Fibroblast of lung (primary cell): ENCODE results near the gene MAP3K15. TPM values are rescaled to one million over a fixed set of nuclear protein-coding genes. Genes with fewer than 3 reads are reported as not detected.

Experiments
- DNase-seq, 2 donors: peaks; one replicate each; pipeline versions ENCODE4 v3.0.0 to v3.0.0-alpha.2; 2010; ENCODE audit warnings: low read depth in 2 of 2
- H2AFZ ChIP-seq: 2 replicates; pipeline ENCODE4 v1.5.1; 2012; ENCODE audit warnings: low read length, control low read depth, inconsistent platforms
- H3K27ac ChIP-seq: 2 replicates; pipeline ENCODE4 v1.5.1; 2011; ENCODE audit warnings: low read length, control low read depth; ENCODE audit not compliant: insufficient read depth
- H3K27me3 ChIP-seq: 2 replicates; pipeline ENCODE4 v1.5.1; 2011; ENCODE audit warnings: mild to moderate bottlenecking, low read length; ENCODE audit not compliant: control insufficient read depth, insufficient read depth
- H3K36me3 ChIP-seq: 2 replicates; pipeline ENCODE4 v1.5.1; 2011; ENCODE audit warnings: low read length; ENCODE audit not compliant: control insufficient read depth, insufficient read depth
- H3K4me1 ChIP-seq: 2 replicates; pipeline ENCODE4 v1.5.1; 2011; ENCODE audit warnings: low read length; ENCODE audit not compliant: control insufficient read depth, insufficient read depth; ENCODE audit errors: extremely low read depth
- H3K4me2 ChIP-seq: 2 replicates; pipeline ENCODE4 v1.5.1; 2011; ENCODE audit warnings: low read length, control low read depth; ENCODE audit not compliant: insufficient read depth; ENCODE audit errors: extremely low read depth
- H3K4me3 ChIP-seq, 4 experiments: fragments of 200-600 bp in 1 of 4; sonication (generic) in 1 of 4; replicated peaks in 1 of 4; 2 replicates each; pipeline ENCODE4 v1.5.1; 2011 to 2016; ENCODE audit warnings: low read length in 4 of 4, low read depth in 3 of 4, mild to moderate bottlenecking in 3 of 4, control low read depth in 2 of 4, inconsistent platforms in 1 of 4, mixed read lengths in 1 of 4; ENCODE audit not compliant: insufficient read depth in 1 of 4; ENCODE audit errors: control extremely low read depth in 1 of 4
- H3K79me2 ChIP-seq: 2 replicates; pipeline ENCODE4 v1.5.1; 2012; ENCODE audit warnings: mild to moderate bottlenecking, low read length, inconsistent platforms; ENCODE audit not compliant: control insufficient read depth, insufficient read depth
- H3K9ac ChIP-seq: 2 replicates; pipeline ENCODE4 v1.5.1; 2011; ENCODE audit warnings: mild to moderate bottlenecking, low read length, control low read depth; ENCODE audit not compliant: insufficient read depth
- H3K9me3 ChIP-seq: 2 replicates; pipeline ENCODE4 v1.5.1; 2012; ENCODE audit warnings: low read depth, low read length; ENCODE audit not compliant: control insufficient read depth, insufficient read depth
- H4K20me1 ChIP-seq: 2 replicates; pipeline ENCODE4 v1.5.1; 2011; ENCODE audit warnings: low read length; ENCODE audit not compliant: control insufficient read depth, insufficient read depth; ENCODE audit errors: extremely low read depth
- CTCF ChIP-seq, 2 donors: IDR thresholded peaks in 1 of 2; conservative IDR thresholded peaks in 1 of 2; 1 replicate in 1 of 2; 2 replicates in 1 of 2; pipeline ENCODE4 v1.5.1; 2011 to 2012; ENCODE audit warnings: low read length in 2 of 2, control low read depth in 1 of 2, inconsistent platforms in 1 of 2, low read depth in 1 of 2, mild to moderate bottlenecking in 1 of 2
- EZH2 ChIP-seq: IDR thresholded peaks from 2 replicates; pipeline ENCODE4 v1.5.1; 2012; ENCODE audit warnings: low read length, control low read depth, mild to moderate bottlenecking; ENCODE audit errors: missing control alignments
- polyA plus RNA-seq, 2 donors: library from polyadenylated mRNA; depleted of rRNA in 1 of 2; stranded (reverse) in 1 of 2; unstranded in 1 of 2; fragments of >200 nt; gene quantifications; 2 replicates each; pipeline ENCODE4 v1.2.1, GENCODE V29; 2011 to 2012; ENCODE audit warnings: missing spikeins in 1 of 2
- total RNA-seq: library from RNA; depleted of rRNA; stranded (reverse); fragments of >200 nt; gene quantifications from 2 replicates; pipeline ENCODE4 v1.2.1, GENCODE V29; 2014

MAP3K15 gene
- total and polyA plus RNA-seq, 2 donors (not counting 1 experiment from before 2014, with no cell fraction given) = under 0.01 to 0.14 TPM

GRCh38 chrX:19388064-19388679 lies 127.1 kb downstream of the MAP3K15 start:
- Histone ChIP-seq H4K20me1 (no peaks in the 10 kb centered on the region), H3K9ac (no peak overlapping the region), H3K4me1 (no peaks in the 10 kb centered on the region), H3K4me3 (no peak overlapping the region), H3K27ac (no peak overlapping the region), H3K9me3 (no peaks in the 10 kb centered on the region), H3K36me3 (no peaks in the 10 kb centered on the region), H3K79me2 (no peaks in the 10 kb centered on the region), H3K4me2 (no peak overlapping the region), H2AFZ (no peak overlapping the region), H3K27me3 (no peaks in the 10 kb centered on the region)
- no peak for TF ChIP-seq EZH2
- no peak for TF ChIP-seq CTCF (conservative IDR thresholded peaks at IDR 0.05 in 1 of 2, IDR thresholded peaks at IDR 0.05 in 1 of 2; ENCODE audit: low read depth in 1 of 2, low read length in 2 of 2)
- DNase-seq = no peak

- Histone ChIP-seq H3K36me3 (no peaks in the 10 kb centered on the region), H2AFZ (no peak overlapping the region), H3K27ac (no peak overlapping the region), H3K79me2 (no peaks in the 10 kb centered on the region), H3K9me3 (no peaks in the 10 kb centered on the region), H4K20me1 (no peaks in the 10 kb centered on the region), H3K4me3 (no peak overlapping the region), H3K27me3 (no peaks in the 10 kb centered on the region), H3K4me1 (no peaks in the 10 kb centered on the region), H3K4me2 (no peak overlapping the region), H3K9ac (no peak overlapping the region)
- no peak for TF ChIP-seq EZH2
- TF ChIP-seq CTCF (conservative IDR thresholded peaks at IDR 0.05 in 1 of 2, IDR thresholded peaks at IDR 0.05 in 1 of 2; ENCODE audit: low read depth in 1 of 2, low read length in 2 of 2) = no peak
- DNase-seq = no peak
These were observed 128.6 kb downstream of the MAP3K15 start for GRCh38 chrX:19386679-19387078.

GRCh38 chrX:19382555-19383145 lies 132.7 kb downstream of the MAP3K15 start:
- Histone ChIP-seq H3K4me3 (no peak overlapping the region), H3K4me2 (no peak overlapping the region), H3K9ac (no peak overlapping the region), H3K27ac (no peak overlapping the region), H4K20me1 (no peaks in the 10 kb centered on the region), H3K27me3 (no peaks in the 10 kb centered on the region), H2AFZ (no peak overlapping the region), H3K4me1 (no peaks in the 10 kb centered on the region), H3K9me3 (no peaks in the 10 kb centered on the region), H3K79me2 (no peaks in the 10 kb centered on the region), H3K36me3 (no peaks in the 10 kb centered on the region)
- peak; percentile 8 to 37 for DNase-seq
- TF ChIP-seq CTCF (conservative IDR thresholded peaks at IDR 0.05 in 1 of 2, IDR thresholded peaks at IDR 0.05 in 1 of 2; ENCODE audit: low read depth in 1 of 2, low read length in 2 of 2) (peak; percentile 49 to 70), EZH2 (no peak)
